GM21381 (cell line): Measurements from ENCODE around the gene SAMHD1.
"Not testable (repeated sequence)": the region's sequence is repeated elsewhere in the genome, so short reads cannot be mapped to it uniquely, and the experiment has no call there.

Experiments
- ATAC-seq: cut with Tn5 transposase; IDR thresholded peaks from one replicate; pipeline ENCODE4 v1.9.1; 2021; ENCODE audit warnings: mild to moderate bottlenecking, moderate library complexity; ENCODE audit not compliant: unreplicated experiment

Gene SAMHD1

GRCh38 chr20:36956674-36957073, 5.2 kb upstream of the SAMHD1 start:
- no peak for ATAC-seq

DNA sequence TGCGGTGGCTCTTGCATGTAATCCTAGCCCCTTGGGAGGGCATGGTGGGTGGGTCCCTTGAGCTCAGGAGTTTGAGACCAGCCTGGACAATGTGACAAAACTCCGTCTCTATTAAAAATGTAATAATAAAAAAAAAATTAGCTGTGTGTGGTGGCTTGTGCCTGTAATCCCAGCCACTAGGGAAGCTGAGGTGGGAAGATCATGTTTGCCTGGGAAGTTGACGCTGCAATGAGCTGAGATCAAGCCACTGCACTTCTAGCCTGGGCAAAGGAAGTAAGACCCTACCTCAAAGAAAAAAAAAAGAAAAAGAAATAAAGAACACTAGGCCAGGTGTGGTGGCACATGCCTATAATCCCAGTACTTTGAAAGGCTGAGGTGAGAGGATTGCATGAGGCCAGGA, 4.5 kb upstream of the SAMHD1 start:
- ATAC-seq, result no peak

- ATAC-seq, result no peak
Measured at GRCh38 chr20:36951979-36952738, 651 bp upstream of the SAMHD1 start.

GRCh38 chr20:36950414-36951197, 902 bp downstream of the SAMHD1 start:
- peak; percentile 5 for ATAC-seq

DNA sequence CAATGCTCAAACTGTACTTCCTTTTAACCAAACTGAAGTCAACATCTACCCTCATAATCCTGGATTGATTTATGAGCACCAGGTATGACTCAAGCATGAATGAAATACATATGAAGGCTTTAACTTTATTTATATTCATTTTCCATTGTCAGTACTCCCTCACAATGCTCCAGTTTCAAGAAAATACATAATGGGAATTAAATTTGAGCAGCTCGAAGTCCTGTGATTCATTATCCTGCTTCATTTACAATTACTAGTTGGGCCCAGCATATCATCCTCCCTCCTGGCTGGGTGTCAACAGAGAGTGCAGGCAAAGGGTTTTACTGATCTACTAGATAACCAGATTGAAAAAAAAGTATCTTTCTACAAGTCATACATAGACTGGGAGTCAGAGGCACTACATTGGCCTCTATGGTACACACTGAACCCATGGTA, 10.1 kb downstream of the SAMHD1 start:
- no peak for ATAC-seq

- no peak for ATAC-seq
Measured at GRCh38 chr20:36937402-36937770, 14.1 kb downstream of the SAMHD1 start.

DNA sequence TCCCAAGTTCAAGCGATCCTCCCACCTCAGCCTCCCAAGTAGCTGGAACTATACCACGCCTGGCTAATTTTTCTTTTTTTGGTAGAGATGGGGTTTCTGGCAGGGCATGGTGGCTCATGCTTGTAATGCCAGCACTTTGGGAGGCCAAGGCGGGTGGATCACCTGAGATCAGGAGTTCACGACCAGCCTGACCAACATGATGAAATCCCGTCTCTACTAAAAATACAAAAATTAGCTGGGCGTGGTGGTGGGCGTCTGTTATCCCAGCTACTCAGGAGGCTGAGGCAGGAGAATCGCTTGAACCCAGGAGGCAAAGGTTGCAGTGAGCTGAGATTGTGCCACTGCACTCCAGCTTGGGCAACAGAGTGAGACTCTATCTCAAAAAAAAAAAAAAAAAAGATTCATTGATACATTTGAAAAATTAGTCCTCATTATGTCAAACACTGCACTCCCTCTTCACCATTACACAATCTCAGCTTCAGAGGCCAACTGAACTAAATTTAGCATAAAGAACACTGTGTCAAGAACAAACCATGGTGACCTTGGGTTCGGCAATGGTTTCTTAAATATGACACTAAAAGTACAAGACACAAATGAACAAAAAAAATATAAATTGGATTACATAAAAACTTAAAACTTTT, 14.6 kb downstream of the SAMHD1 start:
- ATAC-seq, result not testable (repeated sequence)

DNA sequence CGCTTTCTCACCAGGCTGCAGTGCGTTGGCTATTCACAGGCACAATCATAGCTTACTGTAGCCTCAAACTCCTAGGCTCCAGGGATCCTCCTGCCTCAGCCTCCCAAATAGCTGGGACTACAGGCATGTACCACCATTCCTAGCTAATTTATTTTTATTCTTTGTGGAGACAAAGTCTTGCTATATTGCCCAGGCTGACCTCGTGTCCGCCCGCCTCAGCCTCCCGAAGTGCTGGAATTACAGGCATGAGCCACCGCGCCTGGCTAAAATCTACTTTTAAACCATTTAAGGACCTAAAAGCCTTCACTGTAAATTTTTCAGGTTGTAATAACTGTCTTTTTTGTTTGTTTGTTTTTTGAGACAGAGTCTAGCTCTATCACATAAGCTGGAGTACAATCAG, 15.2 kb downstream of the SAMHD1 start:
- no peak for ATAC-seq

GRCh38 chr20:36933571-36933970, 17.9 kb downstream of the SAMHD1 start:
- ATAC-seq, result not testable (repeated sequence)

DNA sequence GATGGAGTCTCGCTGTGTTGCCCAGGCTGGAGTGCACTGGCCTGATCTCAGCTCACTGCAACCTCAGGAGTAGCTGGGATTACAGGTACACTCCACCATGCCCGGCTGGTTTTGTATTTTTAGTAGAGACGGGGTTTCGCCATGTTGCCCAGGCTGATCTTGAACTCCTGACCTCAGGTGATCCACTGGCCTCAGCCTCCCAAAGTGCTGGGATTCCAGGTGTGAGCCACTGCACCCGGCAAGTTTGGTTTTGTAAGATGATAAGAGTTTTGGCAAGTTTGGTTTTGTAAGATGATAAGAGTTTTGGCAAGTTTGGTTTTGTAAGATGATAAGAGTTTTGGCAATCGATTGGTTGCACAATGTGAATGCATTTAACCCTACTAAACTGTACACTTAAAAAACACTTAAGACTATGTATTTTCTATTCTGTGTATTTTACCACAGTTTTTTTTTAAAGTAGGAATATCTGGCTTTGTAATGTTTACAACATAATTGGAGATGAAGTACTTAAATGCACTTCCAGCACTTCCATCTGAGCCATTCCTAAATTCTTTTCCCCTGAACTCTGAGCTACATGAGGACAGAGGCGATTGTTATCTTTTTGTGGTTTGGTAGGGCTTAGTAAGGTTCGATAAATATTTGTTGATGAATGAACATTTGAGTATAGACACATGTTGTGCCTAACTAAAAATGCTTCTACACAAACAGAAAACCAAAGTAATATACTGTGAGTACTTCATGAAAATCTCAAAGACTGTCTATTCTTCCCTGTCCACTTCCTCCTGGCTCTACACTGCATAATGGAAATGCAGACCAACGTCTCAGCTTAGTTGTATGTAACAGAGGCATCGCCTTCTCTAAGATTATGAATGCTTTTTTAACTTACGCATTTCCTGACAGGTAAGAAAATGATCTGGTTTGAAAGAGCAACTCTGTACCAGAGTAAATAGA, 18.8 kb downstream of the SAMHD1 start:
- ATAC-seq, result no peak

GRCh38 chr20:36932067-36932466, 19.4 kb downstream of the SAMHD1 start:
- ATAC-seq, result not testable (repeated sequence)

DNA sequence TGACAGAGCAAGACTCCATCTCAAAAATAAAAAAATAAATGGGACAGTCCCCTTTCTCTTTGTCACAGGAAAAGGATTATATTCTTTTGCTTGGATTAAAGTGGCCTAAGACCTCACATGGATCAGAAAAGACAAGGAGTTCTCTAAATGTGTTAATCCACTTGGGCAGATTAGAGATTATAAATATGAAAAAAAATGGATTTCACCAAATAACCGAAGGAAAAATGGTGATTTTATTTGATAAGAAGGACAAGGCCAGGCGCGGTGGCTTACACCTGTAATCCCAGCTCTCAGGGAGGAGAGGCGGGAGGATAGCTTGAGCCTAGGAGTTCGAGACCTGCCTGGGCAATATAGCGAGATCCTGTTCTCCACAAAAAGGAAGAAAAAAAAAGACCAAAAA, 21.8 kb downstream of the SAMHD1 start:
- no peak for ATAC-seq

DNA sequence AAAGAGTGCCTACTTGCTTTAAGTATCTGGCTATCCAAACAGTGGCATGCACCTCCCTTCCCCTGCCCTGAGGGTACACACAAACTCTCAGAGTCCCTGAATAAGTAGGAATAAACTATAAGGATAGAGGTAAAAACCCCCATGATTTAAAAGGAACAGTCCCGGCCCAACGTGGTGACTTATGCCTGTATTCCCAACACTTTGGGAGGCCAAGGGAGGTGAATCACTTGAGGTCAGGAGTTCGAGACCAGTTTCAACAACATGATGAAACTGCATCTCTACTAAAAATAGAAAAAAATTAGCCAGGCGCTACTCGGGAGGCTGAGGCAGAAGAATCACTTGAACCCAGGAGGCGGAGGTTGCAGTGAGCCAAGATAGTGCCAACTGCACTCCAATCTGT, 22.2 kb downstream of the SAMHD1 start:
- ATAC-seq, result no peak

DNA sequence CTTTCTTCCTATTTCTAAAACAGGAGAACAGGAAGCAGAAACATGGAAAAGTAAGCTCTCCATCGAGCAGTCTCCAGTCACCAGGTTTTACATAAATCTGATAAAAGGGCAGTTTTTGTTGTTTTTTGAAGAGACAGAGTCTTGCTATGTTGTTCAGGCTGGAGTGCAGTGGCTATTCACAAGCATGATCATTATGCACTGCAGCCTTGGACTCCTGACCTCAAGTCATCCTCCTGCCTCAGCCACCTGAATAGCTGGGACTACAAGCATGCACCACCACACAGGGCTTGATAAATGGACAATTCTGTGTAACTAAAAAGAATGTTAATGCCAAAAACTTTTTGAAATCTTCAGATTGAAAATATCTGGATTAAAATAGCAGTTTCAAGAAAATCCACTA, 23.8 kb downstream of the SAMHD1 start:
- ATAC-seq, result no peak

DNA sequence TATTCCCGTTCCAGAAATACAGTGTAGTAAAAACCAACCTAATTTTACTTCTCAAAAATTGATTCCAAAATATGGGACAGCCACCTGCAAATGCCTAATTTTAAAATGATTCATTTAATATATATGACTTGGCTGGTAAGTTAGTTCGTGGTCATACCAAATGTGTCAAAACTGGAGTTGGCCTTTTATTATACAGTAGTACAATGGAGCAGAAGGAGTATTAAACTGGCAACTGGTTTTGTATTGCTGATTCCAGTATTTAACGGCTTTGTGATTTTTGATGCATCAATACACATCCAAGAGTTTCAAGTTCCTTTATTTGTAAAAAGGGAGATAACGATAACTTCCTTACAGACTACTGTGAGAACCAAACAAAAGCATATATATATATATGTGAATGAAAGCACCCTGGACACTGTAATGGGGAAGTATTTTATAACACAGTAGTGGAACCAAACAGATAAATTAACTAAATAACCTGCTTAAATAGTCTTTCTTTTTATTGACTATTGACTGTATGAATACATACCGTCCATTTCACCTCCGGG, 24.8 kb downstream of the SAMHD1 start:
- no peak for ATAC-seq

DNA sequence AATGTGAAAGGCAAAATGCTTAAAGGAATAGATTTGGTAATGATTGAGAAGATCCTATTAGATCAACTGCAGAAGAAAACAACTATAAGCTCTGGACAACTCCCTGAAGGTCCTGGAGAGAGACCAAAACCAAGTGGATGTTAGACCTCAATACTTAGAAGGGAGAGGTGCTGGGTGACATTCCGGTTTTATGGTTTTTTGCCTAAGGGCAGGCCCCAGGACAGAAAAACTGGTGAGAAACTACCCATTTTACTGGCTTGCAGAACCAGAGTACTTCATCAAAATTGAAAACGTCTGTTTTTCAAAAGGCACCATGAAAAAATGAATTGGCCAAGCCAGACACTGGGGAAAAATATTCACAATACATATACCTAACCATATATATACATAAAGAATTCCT, 26.3 kb downstream of the SAMHD1 start:
- ATAC-seq, result no peak

- ATAC-seq, result no peak
Measured at GRCh38 chr20:36924167-36925045, 27.1 kb downstream of the SAMHD1 start.

GRCh38 chr20:36920334-36920730, 31.2 kb downstream of the SAMHD1 start:
- no peak for ATAC-seq

GRCh38 chr20:36919715-36920333, 31.7 kb downstream of the SAMHD1 start:
- no peak for ATAC-seq
